Measurements from ENCODE around the gene CHMP4B. TPM values are rescaled to one million over a fixed set of nuclear protein-coding genes. Genes with fewer than 3 reads are reported as not detected.

Gene CHMP4B
- total RNA-seq, 1 donor from 2014 or later: 97.2 TPM

DNA sequence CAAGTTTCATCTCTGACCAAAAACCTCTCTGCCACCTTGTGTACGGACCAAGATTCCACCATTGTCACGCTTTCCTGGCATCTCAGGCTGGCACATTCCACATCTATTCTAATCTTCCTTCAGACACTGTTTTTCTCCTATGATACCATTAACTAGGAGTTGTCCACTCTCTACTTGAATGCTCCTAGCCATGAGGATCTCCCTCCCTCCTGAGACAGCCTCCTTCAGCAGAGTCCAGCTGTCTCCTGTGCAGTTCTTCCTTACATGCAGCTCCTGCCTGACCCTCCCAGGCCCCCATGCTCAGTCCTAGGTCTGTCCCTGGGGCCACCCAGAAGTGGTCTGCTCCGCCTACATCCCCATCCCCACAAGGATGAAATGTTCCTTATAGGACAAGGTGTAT lies 90.9 kb downstream of the CHMP4B start:
- Mint-ChIP-seq H3K27me3 (ENCODE audit: low read depth) (peaks cover 10% of the 10 kb centered on the region), H3K36me3 (ENCODE audit: low read depth) (no peaks in the 10 kb centered on the region), H3K27ac (ENCODE audit: unreplicated experiment) (peak overlapping the region; percentile 8), H3K9me3 (no peaks in the 10 kb centered on the region), H3K4me1 (peaks cover 15% of the 10 kb centered on the region), H3K4me3 (no peak overlapping the region)
- TF ChIP-seq, protein P1, sequence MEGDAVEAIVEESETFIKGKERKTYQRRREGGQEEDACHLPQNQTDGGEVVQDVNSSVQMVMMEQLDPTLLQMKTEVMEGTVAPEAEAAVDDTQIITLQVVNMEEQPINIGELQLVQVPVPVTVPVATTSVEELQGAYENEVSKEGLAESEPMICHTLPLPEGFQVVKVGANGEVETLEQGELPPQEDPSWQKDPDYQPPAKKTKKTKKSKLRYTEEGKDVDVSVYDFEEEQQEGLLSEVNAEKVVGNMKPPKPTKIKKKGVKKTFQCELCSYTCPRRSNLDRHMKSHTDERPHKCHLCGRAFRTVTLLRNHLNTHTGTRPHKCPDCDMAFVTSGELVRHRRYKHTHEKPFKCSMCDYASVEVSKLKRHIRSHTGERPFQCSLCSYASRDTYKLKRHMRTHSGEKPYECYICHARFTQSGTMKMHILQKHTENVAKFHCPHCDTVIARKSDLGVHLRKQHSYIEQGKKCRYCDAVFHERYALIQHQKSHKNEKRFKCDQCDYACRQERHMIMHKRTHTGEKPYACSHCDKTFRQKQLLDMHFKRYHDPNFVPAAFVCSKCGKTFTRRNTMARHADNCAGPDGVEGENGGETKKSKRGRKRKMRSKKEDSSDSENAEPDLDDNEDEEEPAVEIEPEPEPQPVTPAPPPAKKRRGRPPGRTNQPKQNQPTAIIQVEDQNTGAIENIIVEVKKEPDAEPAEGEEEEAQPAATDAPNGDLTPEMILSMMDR (conservative IDR thresholded peaks at IDR 0.05): no peak
- no peak for DNase-seq (ENCODE audit: low read depth, low spot score)

Other genes starting within 250 kb of the CHMP4B start
- gene C20orf144, start 149.0 kb upstream of the CHMP4B start, total RNA-seq: 0.44 and 0.82 TPM in 2 replicates
- gene ACTL10, start 144.4 kb upstream of the CHMP4B start, total RNA-seq: 0.75 TPM in 2 replicates
- 56.0 and 63.3 TPM in 2 replicates for gene NECAB3, start 136.9 kb upstream of the CHMP4B start, total RNA-seq
- gene E2F1, start 125.0 kb upstream of the CHMP4B start, total RNA-seq: 84.8 and 94.9 TPM in 2 replicates
- 5.2 and 5.6 TPM in 2 replicates for gene PXMP4, start 91.0 kb upstream of the CHMP4B start, total RNA-seq
- 4.9 and 5.1 TPM in 2 replicates for gene ZNF341, start 79.4 kb upstream of the CHMP4B start, total RNA-seq
- gene RALY, start 182.6 kb downstream of the CHMP4B start, total RNA-seq: 304 and 313 TPM in 2 replicates

Measured in neural crest cell (in vitro differentiated cells).